Mesendoderm (in vitro differentiated cells): ENCODE data around the gene PRKCA.
"Not testable (repeated sequence)": the region's sequence is repeated elsewhere in the genome, so short reads cannot be mapped to it uniquely, and the experiment has no call there.

Experiments
- DNase-seq: peaks from one replicate; pipeline ENCODE4 v3.0.0; 2013
- H2AK5ac ChIP-seq: 2 replicates; pipeline ENCODE4 v1.6.1; 2013; ENCODE audit warnings: low read length, inconsistent platforms
- H2BK120ac ChIP-seq: 2 replicates; pipeline ENCODE4 v1.6.1; 2013; ENCODE audit warnings: low read depth, mild to moderate bottlenecking, low read length, moderate library complexity, mixed read lengths
- H2BK15ac ChIP-seq: replicated peaks from 2 replicates; pipeline ENCODE4 v1.6.1; 2013; ENCODE audit warnings: low read depth, mild to moderate bottlenecking, moderate library complexity
- H2BK5ac ChIP-seq: 2 replicates; pipeline ENCODE4 v1.6.1; 2013; ENCODE audit warnings: low read length, inconsistent platforms
- H3K18ac ChIP-seq: 2 replicates; pipeline ENCODE4 v1.6.1; 2013; ENCODE audit warnings: mild to moderate bottlenecking, low read length, mixed read lengths
- H3K23ac ChIP-seq: one replicate; pipeline ENCODE4 v1.6.1; 2013; ENCODE audit warnings: low read length
- H3K27ac ChIP-seq: 2 replicates; pipeline ENCODE4 v1.5.1; 2013; ENCODE audit warnings: low read depth, mild to moderate bottlenecking, inconsistent platforms, low read length, moderate library complexity
- H3K27me3 ChIP-seq: 2 replicates; pipeline ENCODE4 v1.6.1; 2013; ENCODE audit warnings: low read length, control low read depth, mild to moderate bottlenecking, inconsistent platforms; ENCODE audit not compliant: insufficient read depth, poor library complexity
- H3K36me3 ChIP-seq: 2 replicates; pipeline ENCODE4 v1.6.1; 2013; ENCODE audit warnings: low read length, inconsistent platforms; ENCODE audit not compliant: control insufficient read depth, insufficient read depth
- H3K4ac ChIP-seq: one replicate; pipeline ENCODE4 v1.6.1; 2013; ENCODE audit warnings: low read depth, mild to moderate bottlenecking, low read length, moderate library complexity
- H3K4me1 ChIP-seq: 2 replicates; pipeline ENCODE4 v1.6.1; 2013; ENCODE audit warnings: low read depth, low read length, inconsistent platforms; ENCODE audit not compliant: control insufficient read depth
- H3K4me2 ChIP-seq: 2 replicates; pipeline ENCODE4 v1.6.1; 2013; ENCODE audit warnings: low read length
- H3K4me3 ChIP-seq: 2 replicates; pipeline ENCODE4 v1.5.1; 2013; ENCODE audit warnings: mild to moderate bottlenecking, low read length
- H3K56ac ChIP-seq: one replicate; pipeline ENCODE4 v1.6.1; 2013; ENCODE audit warnings: low read length
- H3K79me1 ChIP-seq: 2 replicates; pipeline ENCODE4 v1.6.1; 2013; ENCODE audit warnings: low read length, inconsistent platforms
- H3K79me2 ChIP-seq: 2 replicates; pipeline ENCODE4 v1.6.1; 2013; ENCODE audit warnings: mild to moderate bottlenecking, low read length; ENCODE audit not compliant: control insufficient read depth, insufficient read depth
- H3K9ac ChIP-seq: 2 replicates; pipeline ENCODE4 v1.6.1; 2013; ENCODE audit warnings: low read length, inconsistent platforms
- H4K5ac ChIP-seq: one replicate; pipeline ENCODE4 v1.6.1; 2013; ENCODE audit warnings: low read length
- H4K8ac ChIP-seq: one replicate; pipeline ENCODE4 v1.6.1; 2013; ENCODE audit warnings: low read depth, mild to moderate bottlenecking, control low read depth, low read length, moderate library complexity
- WGBS: extraction: QIAGEN DNeasy Blood & Tissue Kit; methylation state at CpG from one replicate; pipeline ENCODE4 v1.1.7; 2013; ENCODE audit warnings: low lambda C conversion rate, missing lambda C conversion rate; ENCODE audit not compliant: insufficient coverage; ENCODE audit errors: extremely low coverage; 5-methylcytosine and 5-hydroxymethylcytosine counted together

Gene PRKCA

GRCh38 chr17:66317629-66318028 is 15.2 kb downstream of the PRKCA start:
- no peak overlapping the region for H3K4me2 ChIP-seq
- no peak overlapping the region for H3K18ac ChIP-seq
- no peaks in the 10 kb centered on the region for H3K27me3 ChIP-seq
- H2BK15ac ChIP-seq, result no peak overlapping the region
- no peak overlapping the region for H2BK5ac ChIP-seq
- no peak overlapping the region for H3K9ac ChIP-seq
- no peak overlapping the region for H2AK5ac ChIP-seq
- no peak overlapping the region for H4K5ac ChIP-seq
- DNase-seq, result no peak
- no peaks in the 10 kb centered on the region for H3K4me1 ChIP-seq
- no peaks in the 10 kb centered on the region for H3K79me1 ChIP-seq
- H2BK120ac ChIP-seq, result no peak overlapping the region
- H3K56ac ChIP-seq, result no peak overlapping the region
- H3K4ac ChIP-seq, result no peak overlapping the region
- H3K4me3 ChIP-seq, result no peak overlapping the region
- H4K8ac ChIP-seq, result no peak overlapping the region
- H3K36me3 ChIP-seq, result no peaks in the 10 kb centered on the region
- no peaks in the 10 kb centered on the region for H3K79me2 ChIP-seq
- no peak overlapping the region for H3K27ac ChIP-seq
- no peak overlapping the region for H3K23ac ChIP-seq

GRCh38 chr17:66319226-66319625 is 16.8 kb downstream of the PRKCA start:
- Histone ChIP-seq H3K4ac (no peak overlapping the region), H3K18ac (no peak overlapping the region), H3K79me1 (no peaks in the 10 kb centered on the region), H3K27ac (no peak overlapping the region), H3K56ac (no peak overlapping the region), H3K4me2 (no peak overlapping the region), H4K8ac (no peak overlapping the region), H3K4me1 (no peaks in the 10 kb centered on the region), H3K36me3 (no peaks in the 10 kb centered on the region), H2BK5ac (no peak overlapping the region), H2BK120ac (no peak overlapping the region), H2AK5ac (no peak overlapping the region), H2BK15ac (no peak overlapping the region), H4K5ac (no peak overlapping the region), H3K23ac (no peak overlapping the region), H3K79me2 (no peaks in the 10 kb centered on the region), H3K27me3 (no peaks in the 10 kb centered on the region), H3K9ac (no peak overlapping the region), H3K4me3 (no peak overlapping the region)
- no CpG with 5 or more reads among the region's 4 CpGs for WGBS
- no peak for DNase-seq

DNA sequence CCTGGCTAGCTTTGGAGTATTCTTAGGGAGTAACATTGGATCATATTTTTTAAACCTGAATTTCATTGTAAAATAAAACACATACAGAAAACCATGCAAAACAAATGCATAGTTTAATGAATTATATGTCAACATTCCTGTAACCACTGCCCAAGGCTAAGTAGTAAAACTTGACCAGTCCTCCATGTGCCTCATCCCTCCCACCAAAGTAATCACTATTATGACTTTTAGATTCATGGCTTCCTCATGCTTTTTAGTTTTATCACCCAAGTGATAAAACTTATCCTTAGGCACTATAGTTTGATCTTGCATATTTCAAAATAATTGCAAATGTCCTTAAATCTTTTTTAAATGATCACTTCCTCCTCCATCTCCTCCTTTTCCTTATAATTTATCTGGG is 20.4 kb downstream of the PRKCA start:
- Histone ChIP-seq H4K5ac (no peak overlapping the region), H3K23ac (no peak overlapping the region), H2AK5ac (no peak overlapping the region), H3K4me3 (no peak overlapping the region), H3K79me2 (no peaks in the 10 kb centered on the region), H3K9ac (no peak overlapping the region), H4K8ac (no peak overlapping the region), H3K4me1 (no peaks in the 10 kb centered on the region), H2BK5ac (no peak overlapping the region), H3K27ac (no peak overlapping the region), H3K27me3 (no peaks in the 10 kb centered on the region), H2BK120ac (no peak overlapping the region), H3K56ac (no peak overlapping the region), H3K36me3 (no peaks in the 10 kb centered on the region), H3K4ac (no peak overlapping the region), H2BK15ac (no peak overlapping the region), H3K79me1 (no peaks in the 10 kb centered on the region), H3K4me2 (no peak overlapping the region), H3K18ac (no peak overlapping the region)
- DNase-seq, result no peak

- DNase-seq, H3K79me1 ChIP-seq, H3K27ac ChIP-seq, H3K4me3 ChIP-seq, H2BK120ac ChIP-seq, H4K8ac ChIP-seq, H3K18ac ChIP-seq, H3K23ac ChIP-seq, H3K79me2 ChIP-seq, H3K4me1 ChIP-seq, H3K36me3 ChIP-seq, H4K5ac ChIP-seq, H2AK5ac ChIP-seq, H3K9ac ChIP-seq, H3K4ac ChIP-seq, H3K56ac ChIP-seq, H2BK15ac ChIP-seq, H2BK5ac ChIP-seq, H3K4me2 ChIP-seq, H3K27me3 ChIP-seq: not testable (repeated sequence)
- no CpG with 5 or more reads among the region's 3 CpGs for WGBS
Measured at GRCh38 chr17:66324381-66325004, 22.1 kb downstream of the PRKCA start.

GRCh38 chr17:66326476-66327047 is 24.1 kb downstream of the PRKCA start:
- no peak overlapping the region for H4K8ac ChIP-seq
- H3K27me3 ChIP-seq, result no peaks in the 10 kb centered on the region
- no peak overlapping the region for H3K9ac ChIP-seq
- H3K27ac ChIP-seq, result no peak overlapping the region
- no peak overlapping the region for H3K4me2 ChIP-seq
- WGBS, result no CpG with 5 or more reads among the region's 2 CpGs
- H2BK5ac ChIP-seq, result no peak overlapping the region
- H4K5ac ChIP-seq, result no peak overlapping the region
- H3K23ac ChIP-seq, result no peak overlapping the region
- H3K79me1 ChIP-seq, result no peaks in the 10 kb centered on the region
- H2AK5ac ChIP-seq, result no peak overlapping the region
- H3K4ac ChIP-seq, result no peak overlapping the region
- no peak overlapping the region for H3K4me3 ChIP-seq
- no peak for DNase-seq
- H2BK120ac ChIP-seq, result no peak overlapping the region
- no peak overlapping the region for H3K18ac ChIP-seq
- H3K56ac ChIP-seq, result no peak overlapping the region
- no peaks in the 10 kb centered on the region for H3K4me1 ChIP-seq
- no peaks in the 10 kb centered on the region for H3K79me2 ChIP-seq
- H3K36me3 ChIP-seq, result no peaks in the 10 kb centered on the region
- H2BK15ac ChIP-seq, result no peak overlapping the region

DNA sequence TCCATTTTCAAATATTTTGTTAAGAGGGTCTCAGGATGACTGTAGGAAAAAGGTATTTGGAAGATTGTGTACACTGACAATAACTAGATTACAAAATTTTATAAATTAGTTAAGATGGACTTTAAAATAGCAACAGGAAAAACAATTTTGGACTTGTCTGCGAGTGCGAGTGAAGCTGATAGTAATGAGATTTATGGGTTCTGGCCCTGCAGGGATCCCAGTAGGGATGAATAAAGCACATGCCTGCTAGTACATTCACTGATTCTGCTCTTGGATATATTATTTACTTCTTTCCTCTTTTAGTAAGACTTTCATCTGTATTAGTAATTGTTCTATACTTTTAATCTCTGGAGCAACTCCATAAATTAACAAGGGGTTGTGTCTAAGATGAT is 28.2 kb downstream of the PRKCA start:
- Histone ChIP-seq H3K36me3 (no peaks in the 10 kb centered on the region), H2BK15ac (no peak overlapping the region), H3K4me2 (no peak overlapping the region), H3K9ac (no peak overlapping the region), H3K56ac (no peak overlapping the region), H3K27me3 (no peaks in the 10 kb centered on the region), H4K5ac (no peak overlapping the region), H3K23ac (no peak overlapping the region), H2AK5ac (no peak overlapping the region), H3K4me3 (no peak overlapping the region), H4K8ac (no peak overlapping the region), H3K79me2 (no peaks in the 10 kb centered on the region), H2BK120ac (no peak overlapping the region), H3K27ac (no peak overlapping the region), H3K4me1 (no peaks in the 10 kb centered on the region), H3K79me1 (no peaks in the 10 kb centered on the region), H3K4ac (no peak overlapping the region), H2BK5ac (no peak overlapping the region), H3K18ac (no peak overlapping the region)
- DNase-seq, result no peak
- WGBS, result no CpG with 5 or more reads among the region's 2 CpGs
